Measurements from ENCODE around the gene SHC4. TPM values are rescaled to one million over a fixed set of nuclear protein-coding genes. Genes with fewer than 3 reads are reported as not detected.

The SHC4 gene
- polyA plus RNA-seq, 1 of the 3 experiments (the other 2 are of a cell fraction) = 1.6 TPM

- Histone ChIP-seq H3K9me3 (no peaks in the 10 kb centered on the region), H4K20me1 (ENCODE audit: insufficient read depth) (no peaks in the 10 kb centered on the region), H2AFZ (ENCODE audit: low read depth) (no peak overlapping the region), H3K36me3 (replicated peaks in 1 of 2; ENCODE audit: control insufficient read depth in 1 of 2, insufficient read depth in 2 of 2, low read length in 1 of 2) (peaks cover 42 to 43% of the 10 kb centered on the region in 2 experiments), H3K27ac (ENCODE audit: low read depth in 2 of 2, low read length in 1 of 2) (no peak overlapping the region; a peak in 1 of 4 replicates), H3F3A (replicated peaks; ENCODE audit: insufficient read depth) (no peaks in the 10 kb centered on the region), H3K9ac (no peak overlapping the region), H3K4me3 (ENCODE audit: low read depth in 2 of 2, low read length in 1 of 2) (no peak overlapping the region), H3K9me2 (no peaks in the 10 kb centered on the region), H3K4me1 (ENCODE audit: control insufficient read depth in 1 of 2, insufficient read depth in 2 of 2, low read depth in 1 of 2, low read length in 1 of 2) (peaks cover 6 to 11% of the 10 kb centered on the region in 2 experiments; a peak in 2 of 4 replicates), H3K79me2 (ENCODE audit: insufficient read depth) (no peaks in the 10 kb centered on the region), H3K27me3 (ENCODE audit: insufficient read depth) (no peaks in the 10 kb centered on the region), H3K4me2 (no peak overlapping the region)
- 65% methylated on average over 1 of the region's 1 CpG for WGBS (ENCODE audit: low lambda C conversion rate)
- POLR2A ChIA-PET = no interaction called here
- DNase-seq = no peak
- TF ChIP-seq MEF2A (IDR thresholded peaks at IDR 0.05; ENCODE audit: borderline replicate concordance, low read depth) (no peak), FOSL2 (IDR thresholded peaks at IDR 0.05; ENCODE audit: borderline replicate concordance, low read depth) (no peak), RCOR1 (IDR thresholded peaks at IDR 0.05; ENCODE audit: low read length) (no peak), PBX3 (IDR thresholded peaks at IDR 0.05) (no peak), FOXM1 (IDR thresholded peaks at IDR 0.05; ENCODE audit: low read depth) (no peak), RFX5 (IDR thresholded peaks at IDR 0.05; ENCODE audit: low read length) (no peak), POLR2AphosphoS5 (IDR thresholded peaks at IDR 0.05; ENCODE audit: low read depth, low read length) (no peak), RXRA (IDR thresholded peaks at IDR 0.05; ENCODE audit: borderline replicate concordance, low read depth) (no peak), GATA2 (CRISPR knock-in tag; IDR thresholded peaks at IDR 0.05) (no peak), MAX (IDR thresholded peaks at IDR 0.05; ENCODE audit: low read depth) (no peak), RAD21 (IDR thresholded peaks at IDR 0.05; ENCODE audit: low read length) (no peak), NFIC (IDR thresholded peaks at IDR 0.05; ENCODE audit: borderline replicate concordance) (no peak)
- CTCF ChIA-PET = no interaction called here
Observed at GRCh38 chr15:48989170-48989569, 25.5 kb upstream of the SHC4 start.

GRCh38 chr15:48987142-48987541 lies 23.4 kb upstream of the SHC4 start:
- CTCF ChIA-PET = interaction anchor here (1.5 kb wide), 1 partner anchor 11 kb away, joined by 6 read pairs; no protein-coding TSS in a partner anchor
- no peak overlapping the region for H3K9ac ChIP-seq
- TF ChIP-seq GATA2 (CRISPR knock-in tag; IDR thresholded peaks at IDR 0.05) (no peak), TAF1 (IDR thresholded peaks at IDR 0.05; ENCODE audit: borderline replicate concordance, low read depth, low read length) (no peak), JUND (IDR thresholded peaks at IDR 0.05) (no peak), NFIC (IDR thresholded peaks at IDR 0.05; ENCODE audit: borderline replicate concordance) (no peak), RAD21 (IDR thresholded peaks at IDR 0.05; ENCODE audit: low read length) (no peak), CHD2 (IDR thresholded peaks at IDR 0.05; ENCODE audit: low read length, partially characterized antibody) (no peak), MXI1 (IDR thresholded peaks at IDR 0.05; ENCODE audit: low read depth, low read length) (no peak), EP300 (IDR thresholded peaks at IDR 0.05; ENCODE audit: borderline replicate concordance in 1 of 2, low read depth in 1 of 2, low read length in 1 of 2) (no peak), GABPA (IDR thresholded peaks at IDR 0.05; ENCODE audit: low read depth) (no peak), FOXJ3 (CRISPR knock-in tag; IDR thresholded peaks at IDR 0.05) (no peak), YY1 (IDR thresholded peaks at IDR 0.05; ENCODE audit: low read depth) (no peak), REST (IDR thresholded peaks at IDR 0.05; ENCODE audit: low read depth, low read length) (no peak), POLR2AphosphoS5 (IDR thresholded peaks at IDR 0.05; ENCODE audit: low read depth, low read length) (no peak), PBX3 (IDR thresholded peaks at IDR 0.05) (no peak), RFX5 (IDR thresholded peaks at IDR 0.05; ENCODE audit: low read length) (no peak), EZH2phosphoT487 (IDR thresholded peaks at IDR 0.05; ENCODE audit: borderline replicate concordance, low read depth) (no peak), MAX (IDR thresholded peaks at IDR 0.05; ENCODE audit: low read depth) (no peak)

More at GRCh38 chr15:48987142-48987541, 23.4 kb upstream of the SHC4 start:
- Histone ChIP-seq H3K4me2 (no peak overlapping the region), H4K20me1 (ENCODE audit: insufficient read depth) (no peaks in the 10 kb centered on the region), H3F3A (replicated peaks; ENCODE audit: insufficient read depth) (no peaks in the 10 kb centered on the region), H2AFZ (ENCODE audit: low read depth) (no peak overlapping the region), H3K36me3 (replicated peaks in 1 of 2; ENCODE audit: control insufficient read depth in 1 of 2, insufficient read depth in 2 of 2, low read length in 1 of 2) (peaks cover 24 to 35% of the 10 kb centered on the region in 2 experiments), H3K4me3 (ENCODE audit: low read depth in 2 of 2, low read length in 1 of 2) (no peak overlapping the region), H3K4me1 (ENCODE audit: control insufficient read depth in 1 of 2, insufficient read depth in 2 of 2, low read depth in 1 of 2, low read length in 1 of 2) (peaks cover under 1 to 6% of the 10 kb centered on the region in 2 experiments; a peak in 1 of 4 replicates), H3K9me3 (no peaks in the 10 kb centered on the region), H3K79me2 (ENCODE audit: insufficient read depth) (no peaks in the 10 kb centered on the region), H3K27ac (ENCODE audit: low read depth in 2 of 2, low read length in 1 of 2) (no peak overlapping the region), H3K9me2 (no peaks in the 10 kb centered on the region), H3K27me3 (ENCODE audit: insufficient read depth) (no peaks in the 10 kb centered on the region)
- POLR2A ChIA-PET = interaction anchor here (1.1 kb wide), 1 partner anchor 12 kb away, joined by 5 read pairs; no protein-coding TSS in a partner anchor
- DNase-seq = no peak
